GM19395 (cell line): Measurements from ENCODE around the gene GPRC5C.

Source experiments
- ATAC-seq: cut with Tn5 transposase; IDR thresholded peaks from one replicate; pipeline ENCODE4 v1.9.1; 2021; ENCODE audit warnings: mild to moderate bottlenecking, moderate library complexity; ENCODE audit not compliant: unreplicated experiment

The GPRC5C gene

DNA sequence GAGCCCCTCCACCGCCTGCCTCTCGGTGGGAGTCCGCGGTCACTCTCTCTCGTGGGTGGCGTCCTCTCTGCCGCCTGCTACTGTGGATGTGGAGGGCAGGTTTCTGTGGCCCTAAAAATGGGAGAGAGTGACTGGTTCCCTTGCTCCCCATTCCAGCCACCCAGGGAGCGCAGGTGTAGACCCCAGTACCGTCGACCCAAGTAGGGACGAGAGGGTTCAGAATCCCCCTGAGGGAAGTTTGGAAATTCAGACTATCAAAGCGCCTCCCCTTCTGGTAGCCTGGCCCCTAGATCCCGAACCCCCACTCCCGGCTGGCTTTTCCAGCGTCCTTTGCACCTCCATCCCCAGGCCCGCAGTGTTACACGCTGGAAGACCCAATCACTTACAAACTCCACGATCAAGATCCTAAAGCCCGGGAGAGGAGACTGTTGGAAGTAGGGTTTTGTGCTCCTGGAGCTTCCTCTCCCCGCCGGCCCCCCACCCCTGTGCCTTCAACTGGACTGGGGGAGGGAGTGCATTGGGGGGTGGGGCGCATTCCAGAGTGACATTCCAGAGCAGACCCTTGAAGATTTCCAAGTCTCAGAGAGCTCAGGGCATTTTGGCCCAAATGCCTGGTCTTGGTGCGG, 991 bp downstream of the GPRC5C start:
- no peak for ATAC-seq

DNA sequence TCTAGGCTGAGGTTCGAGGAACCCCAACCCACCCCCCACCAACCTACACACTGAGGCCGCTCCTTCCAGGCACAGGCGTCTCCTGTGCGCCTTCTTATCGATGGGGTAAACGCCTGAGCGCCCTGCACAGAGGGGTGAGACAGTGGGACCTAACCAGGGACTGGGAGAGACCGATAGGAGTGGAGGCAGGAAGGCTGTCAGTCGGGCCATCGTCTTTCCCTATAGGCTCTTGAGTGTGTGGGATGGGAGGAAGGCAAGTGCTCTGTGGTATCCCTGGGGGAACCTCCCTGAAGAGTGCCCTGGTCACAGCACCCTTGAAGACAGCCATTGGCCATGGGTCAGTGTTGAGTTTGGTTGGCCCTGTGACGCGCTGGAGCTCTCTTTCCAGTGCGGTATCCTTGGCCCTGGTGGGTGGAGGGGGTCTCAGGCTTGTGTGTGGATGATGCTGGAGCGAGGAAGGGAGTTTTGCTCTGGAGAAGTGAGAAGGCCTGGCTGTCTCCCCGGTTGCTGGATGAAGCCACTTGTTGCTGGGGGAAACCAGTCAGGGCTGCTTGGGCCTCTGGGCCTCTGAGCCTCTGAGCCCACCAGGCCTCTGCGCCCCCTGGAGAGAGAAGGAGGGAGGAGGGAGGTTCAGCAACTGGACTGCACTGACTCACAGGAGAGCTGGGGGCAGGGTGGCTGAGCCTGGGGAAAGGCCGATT, 1.7 kb downstream of the GPRC5C start:
- no peak for ATAC-seq

DNA sequence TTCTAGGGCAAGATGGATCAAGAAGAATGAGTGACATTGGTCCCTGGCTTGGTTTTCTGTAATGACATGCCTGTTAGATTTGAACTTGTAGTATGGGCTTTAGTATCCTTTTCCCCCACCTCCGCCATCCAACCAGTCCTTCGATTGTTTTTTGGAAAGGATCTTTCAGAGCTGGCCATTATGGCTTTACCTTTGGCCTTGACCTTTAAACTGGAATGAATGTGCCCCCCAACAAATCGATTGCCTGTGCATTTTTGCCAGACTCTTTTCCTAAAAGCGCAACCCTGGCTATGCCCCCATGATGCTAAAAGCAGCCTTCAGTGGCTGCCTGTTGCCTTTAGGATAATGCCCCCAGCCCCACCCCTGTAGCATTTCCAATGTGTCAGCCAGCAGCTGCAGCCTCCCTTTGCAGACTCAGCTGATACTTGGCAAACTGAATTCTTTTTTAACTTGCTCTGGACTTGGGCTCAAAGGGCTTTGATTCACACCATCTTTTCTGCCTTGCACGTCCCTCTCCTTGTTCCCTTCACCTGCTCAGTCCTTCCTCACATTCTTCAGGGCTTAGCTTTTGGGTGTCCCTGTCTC, 4.0 kb downstream of the GPRC5C start:
- ATAC-seq, result no peak

DNA sequence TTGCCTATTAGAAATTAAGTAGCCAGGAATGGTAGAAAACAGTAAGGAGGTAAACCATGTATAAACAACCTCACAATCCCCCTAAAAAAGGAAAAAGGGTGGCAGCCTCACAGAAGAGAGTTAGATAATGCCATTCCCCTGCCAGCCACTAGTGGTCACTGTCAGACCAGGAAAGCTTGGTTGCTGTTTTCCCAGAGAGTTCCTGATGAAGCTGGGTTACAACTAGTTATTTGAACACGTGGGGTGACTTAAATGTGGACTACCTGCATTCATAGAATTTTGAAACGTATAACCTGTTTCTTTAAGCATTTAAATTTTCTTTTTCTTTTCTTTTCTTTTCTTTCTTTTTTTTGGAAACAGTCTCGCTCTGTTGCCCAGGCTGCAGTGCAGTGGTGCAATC, 5.8 kb downstream of the GPRC5C start:
- no peak for ATAC-seq

DNA sequence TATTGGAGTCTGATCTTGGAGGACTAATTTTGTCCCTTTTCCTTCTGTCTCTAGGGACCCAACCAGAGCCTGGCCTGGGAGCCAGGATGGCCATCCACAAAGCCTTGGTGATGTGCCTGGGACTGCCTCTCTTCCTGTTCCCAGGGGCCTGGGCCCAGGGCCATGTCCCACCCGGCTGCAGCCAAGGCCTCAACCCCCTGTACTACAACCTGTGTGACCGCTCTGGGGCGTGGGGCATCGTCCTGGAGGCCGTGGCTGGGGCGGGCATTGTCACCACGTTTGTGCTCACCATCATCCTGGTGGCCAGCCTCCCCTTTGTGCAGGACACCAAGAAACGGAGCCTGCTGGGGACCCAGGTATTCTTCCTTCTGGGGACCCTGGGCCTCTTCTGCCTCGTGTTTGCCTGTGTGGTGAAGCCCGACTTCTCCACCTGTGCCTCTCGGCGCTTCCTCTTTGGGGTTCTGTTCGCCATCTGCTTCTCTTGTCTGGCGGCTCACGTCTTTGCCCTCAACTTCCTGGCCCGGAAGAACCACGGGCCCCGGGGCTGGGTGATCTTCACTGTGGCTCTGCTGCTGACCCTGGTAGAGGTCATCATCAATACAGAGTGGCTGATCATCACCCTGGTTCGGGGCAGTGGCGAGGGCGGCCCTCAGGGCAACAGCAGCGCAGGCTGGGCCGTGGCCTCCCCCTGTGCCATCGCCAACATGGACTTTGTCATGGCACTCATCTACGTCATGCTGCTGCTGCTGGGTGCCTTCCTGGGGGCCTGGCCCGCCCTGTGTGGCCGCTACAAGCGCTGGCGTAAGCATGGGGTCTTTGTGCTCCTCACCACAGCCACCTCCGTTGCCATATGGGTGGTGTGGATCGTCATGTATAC, 8.0 kb downstream of the GPRC5C start:
- no peak for ATAC-seq

DNA sequence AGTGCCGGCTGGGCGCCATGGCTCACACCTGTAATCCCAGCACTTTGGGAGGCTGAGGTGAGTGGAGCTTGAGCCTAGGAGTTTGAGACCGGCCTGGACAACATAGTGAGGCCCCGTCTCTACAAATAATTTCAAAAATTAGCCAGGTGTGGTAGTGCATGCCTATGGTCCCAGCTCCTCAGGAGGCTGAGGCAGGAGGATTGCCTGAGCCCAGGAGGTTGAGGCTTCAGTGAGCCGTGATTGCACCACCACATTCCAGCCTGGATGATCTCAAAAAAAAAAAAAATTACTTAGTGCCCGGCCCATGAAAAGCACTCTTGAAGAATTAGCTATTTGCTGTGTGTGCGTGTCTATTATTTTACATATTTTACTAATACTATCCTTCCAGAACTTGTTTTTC, 9.6 kb downstream of the GPRC5C start:
- no peak for ATAC-seq

DNA sequence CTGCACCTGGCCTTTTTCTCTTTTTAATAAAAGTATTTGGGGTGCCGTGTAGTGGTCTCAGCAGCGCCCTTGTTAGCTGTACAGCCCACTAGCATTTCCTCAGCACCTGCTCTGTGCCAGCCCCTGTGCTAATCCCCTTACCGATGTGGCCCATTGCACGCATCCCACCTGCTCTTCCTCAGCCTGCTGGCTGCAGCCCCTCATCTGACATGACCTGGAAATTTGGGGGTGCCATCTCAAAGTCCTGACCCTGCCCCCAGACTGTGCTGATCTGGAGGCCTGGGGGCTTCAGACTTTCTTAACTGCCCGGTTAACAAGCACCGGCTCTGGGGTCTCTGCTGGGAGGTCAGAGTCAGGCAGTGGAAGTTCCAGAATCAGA, 10.4 kb downstream of the GPRC5C start:
- no peak for ATAC-seq

DNA sequence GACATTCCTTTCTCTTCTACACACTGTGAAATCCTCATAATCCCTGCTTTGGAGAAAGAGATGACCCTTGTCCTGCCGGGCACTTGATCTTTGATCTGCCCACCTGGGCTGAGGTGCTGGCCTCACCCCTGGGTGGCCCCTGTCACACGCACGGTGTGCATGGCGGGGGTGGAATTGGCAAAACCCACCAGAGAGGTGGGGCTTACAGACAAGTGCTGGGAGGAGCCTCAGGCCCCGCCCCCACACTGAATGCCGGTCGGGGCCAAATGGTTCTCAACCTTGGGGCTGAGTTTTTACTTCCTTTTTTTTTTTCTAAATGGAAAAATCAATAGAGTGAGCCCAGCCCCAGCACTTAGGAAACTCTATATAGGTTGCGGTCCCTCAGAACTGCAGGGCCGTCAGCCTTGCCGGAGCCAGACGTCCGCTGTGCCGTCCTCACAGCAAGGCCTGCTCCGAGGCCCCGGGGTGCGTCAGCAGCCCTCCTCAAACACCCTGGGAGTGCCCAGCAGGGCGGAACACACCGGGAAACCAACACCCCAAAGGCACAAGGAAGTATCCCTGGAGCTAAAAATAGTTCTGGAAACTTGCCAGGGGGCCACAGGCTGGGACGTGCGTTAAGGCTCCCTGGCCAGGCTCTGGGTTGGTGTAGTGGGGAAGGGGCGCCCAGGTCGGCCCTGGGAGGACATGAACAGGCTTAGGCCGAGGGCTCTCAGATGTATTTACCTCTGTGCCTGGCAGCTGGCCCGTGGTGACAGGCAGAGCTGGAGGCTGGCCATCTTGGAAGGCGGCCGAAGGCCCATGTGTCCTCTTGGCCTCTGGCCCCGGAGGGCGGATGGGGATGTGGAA, 11.0 kb downstream of the GPRC5C start:
- ATAC-seq, result peak; percentile 74

DNA sequence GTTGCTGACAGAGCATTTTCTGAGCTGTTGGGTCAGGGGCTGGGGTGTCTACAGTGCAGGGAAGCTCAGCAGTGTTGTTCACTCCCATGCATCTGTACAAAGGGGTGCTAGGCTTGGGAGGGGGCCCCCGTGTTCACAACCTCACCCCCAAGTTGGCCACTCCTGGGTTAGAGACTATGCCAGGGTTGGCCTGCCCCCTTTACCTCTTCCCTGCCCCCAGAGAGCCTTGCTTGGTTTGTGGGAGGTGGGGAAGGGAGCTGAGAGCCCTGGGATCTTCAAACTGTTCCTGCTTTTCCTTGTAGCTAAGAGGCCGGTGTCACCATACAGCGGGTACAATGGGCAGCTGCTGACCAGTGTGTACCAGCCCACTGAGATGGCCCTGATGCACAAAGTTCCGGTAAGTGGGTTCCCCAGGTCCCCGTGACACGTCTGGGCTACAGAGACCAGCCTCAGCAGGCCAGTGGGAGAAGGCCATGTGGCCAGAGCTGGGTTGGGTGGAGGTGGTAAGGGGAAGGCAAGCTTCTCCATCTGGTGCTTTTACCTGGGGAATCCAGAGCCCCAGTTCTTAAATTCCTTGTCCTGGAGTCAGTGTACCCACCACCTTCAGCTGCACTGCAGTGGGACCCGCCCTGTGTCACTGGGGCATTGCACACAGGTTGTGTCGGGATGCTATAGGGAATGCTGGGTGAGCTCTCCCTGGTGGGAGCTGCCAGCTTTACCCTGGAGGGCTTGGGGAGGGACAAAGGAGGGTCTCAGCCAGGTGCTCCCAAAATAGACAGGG, 11.8 kb downstream of the GPRC5C start:
- ATAC-seq, result no peak

DNA sequence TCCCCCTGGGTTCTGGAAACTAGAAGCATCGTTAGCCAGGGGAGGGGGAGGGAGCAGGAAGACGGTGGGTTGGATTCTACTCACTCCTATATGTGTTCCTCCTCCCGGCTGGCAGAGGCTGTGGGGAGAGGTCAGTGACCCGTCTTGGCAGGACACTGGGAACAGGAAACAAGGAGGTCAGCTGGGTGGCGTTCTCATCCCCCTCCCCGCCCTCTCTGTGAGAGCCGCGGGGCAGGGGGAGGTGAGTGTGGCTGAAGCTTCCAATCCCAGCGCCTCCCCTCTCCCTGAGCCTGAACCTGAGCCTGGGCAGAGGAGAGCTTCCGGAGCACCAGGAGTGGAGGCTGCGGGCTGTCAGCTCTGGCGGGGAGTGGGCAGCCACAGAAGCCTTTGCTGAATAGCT, 12.5 kb downstream of the GPRC5C start:
- no peak for ATAC-seq

DNA sequence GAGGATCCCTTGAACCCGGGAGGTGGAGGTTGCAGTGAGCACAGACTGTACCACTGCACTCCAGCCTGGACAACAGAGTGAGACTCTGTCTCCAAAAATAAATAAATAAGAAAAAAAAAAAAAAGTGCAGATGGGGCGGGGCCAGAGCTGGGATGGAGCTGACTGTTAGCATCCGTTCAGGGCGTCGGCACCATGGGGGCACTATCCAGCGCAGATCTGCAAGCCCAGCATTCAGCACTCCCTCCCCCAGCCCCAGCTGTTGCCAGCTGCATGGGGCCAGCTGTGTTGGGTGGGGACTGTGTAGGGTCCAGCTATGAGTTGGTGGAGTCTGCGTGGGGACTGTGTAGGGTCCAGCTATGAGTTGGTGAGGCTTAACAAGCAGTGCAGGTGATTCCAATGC, 13.3 kb downstream of the GPRC5C start:
- no peak for ATAC-seq

DNA sequence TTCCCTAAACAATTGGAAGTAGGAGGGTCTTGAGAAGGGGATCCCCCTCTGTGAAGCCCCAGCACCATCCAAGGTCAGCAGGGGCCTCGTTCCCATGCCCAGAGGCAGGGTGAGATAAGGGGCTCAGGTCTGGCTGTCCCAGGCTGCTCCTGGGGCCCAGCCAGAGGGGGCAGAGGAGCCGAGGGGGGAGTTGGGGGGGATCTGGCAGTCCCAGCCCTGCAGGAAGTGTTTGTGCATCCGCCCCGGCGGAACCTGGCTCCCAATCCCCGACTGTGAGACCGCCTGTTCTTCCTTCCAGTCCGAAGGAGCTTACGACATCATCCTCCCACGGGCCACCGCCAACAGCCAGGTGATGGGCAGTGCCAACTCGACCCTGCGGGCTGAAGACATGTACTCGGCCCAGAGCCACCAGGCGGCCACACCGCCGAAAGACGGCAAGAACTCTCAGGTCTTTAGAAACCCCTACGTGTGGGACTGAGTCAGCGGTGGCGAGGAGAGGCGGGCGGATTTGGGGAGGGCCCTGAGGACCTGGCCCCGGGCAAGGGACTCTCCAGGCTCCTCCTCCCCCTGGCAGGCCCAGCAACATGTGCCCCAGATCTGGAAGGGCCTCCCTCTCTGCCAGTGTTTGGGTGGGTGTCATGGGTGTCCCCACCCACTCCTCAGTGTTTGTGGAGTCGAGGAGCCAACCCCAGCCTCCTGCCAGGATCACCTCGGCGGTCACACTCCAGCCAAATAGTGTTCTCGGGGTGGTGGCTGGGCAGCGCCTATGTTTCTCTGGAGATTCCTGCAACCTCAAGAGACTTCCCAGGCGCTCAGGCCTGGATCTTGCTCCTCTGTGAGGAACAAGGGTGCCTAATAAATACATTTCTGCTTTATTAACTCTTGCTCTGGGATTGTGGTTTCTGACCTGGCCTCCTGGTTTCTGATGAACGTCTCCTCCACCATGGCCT, 14.9 kb downstream of the GPRC5C start:
- no peak for ATAC-seq

DNA sequence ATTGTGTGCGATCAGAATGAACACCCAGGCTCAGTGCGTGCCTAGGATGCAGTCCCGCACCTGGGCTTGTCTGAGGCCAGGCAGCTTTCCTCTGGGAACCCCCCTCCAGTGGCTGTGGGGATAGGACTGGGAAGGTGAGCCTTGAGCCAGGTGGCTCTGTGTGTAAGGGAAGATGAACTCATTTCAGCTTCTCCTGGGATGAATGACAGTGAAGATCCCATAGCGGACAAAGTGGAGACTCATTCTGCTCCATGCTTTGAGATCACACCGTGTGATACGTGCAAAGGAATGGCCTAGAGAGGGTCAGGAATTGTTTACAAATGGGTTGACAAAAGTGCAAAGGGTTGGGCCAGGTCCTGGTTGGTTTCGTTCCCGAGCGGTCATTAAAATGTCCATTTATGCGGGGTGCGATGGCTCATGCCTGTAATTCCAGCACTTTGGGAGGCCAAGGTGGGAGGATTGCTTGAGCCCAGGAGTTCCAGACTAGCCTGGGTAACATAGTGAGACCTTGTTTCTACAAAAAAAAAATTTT, 15.8 kb downstream of the GPRC5C start:
- no peak for ATAC-seq

DNA sequence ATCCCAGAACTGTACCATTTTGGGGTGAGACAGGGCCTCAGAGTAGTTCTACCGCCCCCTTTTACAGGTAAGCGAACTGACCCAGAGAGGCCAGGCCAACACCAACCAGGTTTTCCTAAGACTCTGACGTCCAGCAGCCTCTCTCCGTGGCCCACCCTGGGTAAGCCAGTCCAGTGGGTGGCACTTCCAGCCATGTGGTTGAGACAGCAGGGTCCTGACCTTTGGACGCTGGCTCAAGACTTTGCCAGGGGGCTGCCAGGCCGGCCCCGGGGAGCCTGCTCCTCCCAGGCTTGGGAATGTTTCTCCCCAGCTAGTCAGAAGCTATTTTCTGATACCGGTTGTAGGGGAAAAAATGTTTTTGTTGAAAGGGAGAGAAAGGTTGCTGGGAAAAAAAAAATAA, 16.9 kb downstream of the GPRC5C start:
- no peak for ATAC-seq

DNA sequence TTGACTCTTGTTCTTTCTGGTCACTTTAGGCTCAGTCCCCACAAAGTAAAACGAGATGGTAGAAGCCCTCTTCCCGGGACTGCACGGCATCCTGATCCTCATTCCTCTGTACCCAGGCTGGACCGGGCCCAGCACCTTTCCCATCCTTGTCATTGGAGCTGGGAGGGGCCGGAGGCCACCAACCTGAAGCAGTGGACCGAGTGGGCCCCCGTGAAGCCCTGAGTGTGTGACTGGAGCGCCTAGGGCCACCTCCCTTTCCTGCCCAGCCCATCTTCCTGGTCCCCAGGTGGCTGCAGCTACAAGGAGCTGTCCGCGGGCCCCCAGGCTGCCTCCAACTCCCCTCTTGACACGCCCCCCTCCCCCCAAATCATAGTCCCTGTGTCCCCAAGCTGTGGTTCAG, 17.4 kb downstream of the GPRC5C start:
- ATAC-seq, result no peak

DNA sequence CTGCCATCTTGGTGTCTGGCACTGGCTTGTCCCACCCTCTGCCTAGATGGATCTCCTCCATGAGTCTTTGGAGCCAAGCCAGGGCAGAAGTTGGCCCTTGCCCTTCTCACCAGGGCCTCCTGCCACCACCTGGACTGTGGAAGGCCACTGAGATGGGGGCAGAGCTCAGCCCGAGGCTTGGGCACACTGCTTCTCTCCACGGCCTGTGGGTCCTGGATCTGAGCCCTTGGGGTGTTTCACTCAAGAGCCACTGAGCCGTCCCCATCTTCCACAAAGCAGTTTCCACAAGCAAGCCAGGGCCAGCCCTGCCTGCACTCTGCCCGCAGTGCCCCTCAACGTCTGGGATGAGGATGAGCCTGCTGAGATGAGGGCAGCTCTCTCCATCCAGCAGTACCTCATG, 17.9 kb downstream of the GPRC5C start:
- ATAC-seq, result no peak

DNA sequence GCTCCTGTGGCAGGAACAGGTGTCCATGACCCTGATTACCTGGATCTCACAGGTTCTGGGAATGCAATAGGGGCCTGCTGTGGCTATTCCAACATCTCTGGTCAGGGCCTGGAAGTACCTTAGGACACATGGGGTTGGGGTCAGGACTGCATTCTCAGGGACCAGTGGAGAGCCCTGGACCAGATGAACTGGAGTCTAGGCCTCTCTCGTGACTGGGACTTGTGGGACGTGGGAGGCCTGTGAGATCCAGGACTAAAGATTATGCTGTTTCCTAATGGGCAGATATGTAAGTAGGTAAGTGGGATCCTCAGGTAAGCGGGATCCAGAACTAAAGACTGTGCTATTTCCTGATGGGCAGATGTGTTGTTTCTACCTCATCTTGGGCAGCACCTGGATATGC, 18.3 kb downstream of the GPRC5C start:
- no peak for ATAC-seq

DNA sequence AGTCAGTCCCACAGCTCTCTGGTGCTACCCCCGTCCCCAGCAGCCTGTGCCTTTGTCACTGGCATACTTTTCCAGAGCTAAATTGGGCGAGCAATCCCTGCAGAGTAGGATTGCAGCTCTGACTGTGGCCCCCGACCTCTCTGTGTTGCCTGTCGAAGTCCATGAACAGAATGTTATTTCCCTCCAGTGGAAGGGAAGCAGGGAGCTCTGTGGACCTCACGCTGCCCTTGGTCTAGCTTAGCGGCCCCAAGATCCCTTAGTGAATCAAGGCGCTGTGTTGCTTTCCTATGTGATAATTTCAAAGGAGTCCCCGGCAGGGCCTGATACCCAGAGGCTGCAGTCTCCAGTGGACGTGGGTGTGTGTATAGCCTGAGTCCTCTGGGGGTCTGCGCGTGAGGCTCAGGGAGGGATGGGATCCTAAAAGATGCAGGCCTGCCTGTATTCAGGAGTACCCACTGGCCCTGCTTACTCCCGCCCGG, 19.1 kb downstream of the GPRC5C start:
- no peak for ATAC-seq
